HG02623 (cell line): ENCODE data around the gene IL22RA1.

ENCODE experiments used
- ATAC-seq: cut with Tn5 transposase; IDR thresholded peaks from one replicate; pipeline ENCODE4 v1.9.1; 2021; ENCODE audit warnings: moderate library complexity; ENCODE audit not compliant: unreplicated experiment

IL22RA1 gene

DNA sequence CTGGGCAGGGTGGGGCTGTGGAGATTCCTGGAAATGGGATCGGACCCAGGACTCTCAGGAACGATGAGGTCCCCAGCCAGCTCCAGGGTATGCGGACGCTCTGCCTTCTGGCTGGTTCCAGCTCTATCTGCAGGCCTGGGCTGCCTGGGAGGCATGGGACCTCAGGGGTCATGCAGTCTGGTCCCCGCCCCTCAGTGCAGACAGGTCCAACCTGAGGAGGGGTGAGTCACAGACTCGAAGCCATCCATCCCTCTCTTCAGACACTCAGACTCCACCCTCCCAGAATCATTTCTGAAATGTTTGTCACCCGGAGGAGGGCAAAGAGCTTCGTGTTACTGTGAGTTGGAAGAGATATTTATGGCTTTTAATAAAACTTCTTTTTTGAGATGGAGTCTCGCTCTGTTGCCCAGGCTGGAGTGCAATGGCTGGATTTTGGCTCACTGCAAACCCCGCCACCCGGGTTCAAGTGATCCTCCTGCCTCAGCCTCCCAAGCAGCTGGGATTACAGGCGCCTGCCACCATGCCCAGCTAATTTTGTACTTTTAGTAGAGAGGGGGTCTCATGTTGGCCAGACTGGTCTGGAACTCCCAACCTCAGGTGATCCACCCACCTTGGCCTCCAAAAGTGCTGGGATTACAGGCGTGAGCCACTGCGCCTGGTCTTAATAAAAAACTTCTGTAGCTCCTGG lies 25.1 kb downstream of the IL22RA1 start:
- no peak for ATAC-seq

DNA sequence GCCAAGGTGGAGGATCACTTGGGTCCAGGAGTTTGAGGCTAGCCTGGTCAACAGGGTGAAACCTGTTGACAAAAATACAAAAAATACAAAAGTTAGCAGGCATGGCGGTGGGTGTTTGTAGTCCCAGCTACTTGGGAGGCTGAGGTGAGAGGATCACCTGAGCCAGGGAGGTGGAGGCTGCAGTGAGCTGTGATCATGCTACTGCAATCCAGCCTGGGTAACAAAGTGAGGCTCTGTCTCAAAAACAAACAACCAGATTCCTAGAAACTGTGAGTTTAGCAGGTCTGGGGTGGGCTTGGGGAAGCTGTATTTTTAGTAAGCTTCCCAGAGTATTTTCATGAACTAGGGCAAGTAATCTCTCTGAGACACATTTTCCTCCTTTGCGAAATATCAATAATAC lies 25.8 kb downstream of the IL22RA1 start:
- ATAC-seq, result no peak

DNA sequence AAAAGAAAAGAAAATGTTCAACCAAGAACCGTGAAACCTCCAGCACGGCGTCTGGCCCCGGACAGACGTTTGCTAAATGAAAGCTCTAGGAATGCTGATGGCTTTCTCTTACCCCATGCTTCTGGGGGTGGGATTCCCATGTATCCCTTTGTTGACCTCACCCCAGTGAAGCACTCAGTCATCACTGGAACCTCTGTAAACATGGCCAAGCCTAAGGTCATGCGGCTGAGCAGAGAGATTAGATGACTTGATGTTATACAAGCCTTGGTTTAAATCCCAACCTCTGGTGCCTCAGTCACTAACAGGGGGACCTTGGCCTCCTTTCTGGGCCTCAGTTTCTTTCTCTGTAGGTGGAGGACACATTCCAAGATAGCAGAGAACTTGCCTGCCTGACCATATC lies 28.2 kb downstream of the IL22RA1 start:
- ATAC-seq, result no peak

DNA sequence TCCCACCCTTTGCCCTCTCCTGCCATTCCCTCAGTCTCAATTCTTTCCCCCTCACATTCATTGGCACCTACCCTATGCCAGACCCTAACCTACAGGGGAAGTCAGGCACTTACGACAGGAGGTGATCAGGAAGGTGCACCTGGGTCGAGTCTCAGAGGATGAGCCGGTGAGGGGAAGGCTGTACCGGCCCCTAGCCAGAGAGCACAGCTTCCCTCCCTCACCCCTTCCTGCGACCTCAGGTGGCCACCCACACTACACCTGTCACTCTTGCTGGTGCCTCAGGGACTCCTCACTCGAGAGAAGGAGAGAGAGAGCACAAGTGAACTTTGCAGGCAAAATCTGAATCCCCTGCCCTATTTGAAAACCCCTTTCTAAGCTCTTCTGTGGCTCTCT lies 29.3 kb downstream of the IL22RA1 start:
- no peak for ATAC-seq

DNA sequence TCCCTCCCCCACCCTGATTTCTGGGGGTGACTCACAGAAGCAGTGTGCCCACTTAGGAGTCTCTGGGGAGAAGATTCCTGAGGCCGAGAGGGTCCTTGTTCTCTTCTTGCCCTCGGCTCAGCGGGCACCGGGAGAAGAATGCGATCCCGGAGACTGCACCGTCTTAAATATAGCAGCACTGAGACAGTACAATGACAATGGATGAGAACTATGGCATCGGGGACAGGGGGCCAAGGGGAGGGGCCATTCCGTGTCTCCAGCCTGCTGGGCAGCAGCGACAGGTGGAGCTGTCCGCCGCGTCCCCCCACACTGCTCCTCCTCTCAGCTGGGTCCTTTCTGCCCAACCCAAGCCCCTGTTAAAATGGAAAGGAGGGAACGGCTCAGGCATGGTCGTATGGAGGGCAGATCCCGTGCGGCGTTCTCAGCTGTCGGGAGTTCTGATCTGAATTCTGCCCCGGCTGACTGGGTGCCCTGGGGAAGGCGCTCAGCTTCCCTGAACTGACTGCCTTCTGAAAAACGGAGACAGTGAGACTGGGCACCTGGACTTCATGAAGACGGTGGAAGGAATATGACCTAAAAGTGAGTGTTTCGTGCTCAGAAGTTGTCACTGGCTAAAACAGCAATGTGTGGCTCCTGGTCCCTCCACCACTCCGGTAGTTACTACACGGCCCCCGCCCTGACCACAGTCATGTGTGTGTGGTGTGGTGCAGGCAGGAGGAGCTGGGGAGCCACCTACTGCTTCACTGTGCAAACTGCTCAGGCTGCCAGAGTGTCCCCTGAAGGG lies 30.8 kb downstream of the IL22RA1 start, which contains the start of gene MYOM3:
Gene MYOM3 (minus strand): TSS at position 140 of the 784 bp plus-strand sequence. CDS start 3,499 bp downstream, outside the sequence.
- no peak for ATAC-seq

DNA sequence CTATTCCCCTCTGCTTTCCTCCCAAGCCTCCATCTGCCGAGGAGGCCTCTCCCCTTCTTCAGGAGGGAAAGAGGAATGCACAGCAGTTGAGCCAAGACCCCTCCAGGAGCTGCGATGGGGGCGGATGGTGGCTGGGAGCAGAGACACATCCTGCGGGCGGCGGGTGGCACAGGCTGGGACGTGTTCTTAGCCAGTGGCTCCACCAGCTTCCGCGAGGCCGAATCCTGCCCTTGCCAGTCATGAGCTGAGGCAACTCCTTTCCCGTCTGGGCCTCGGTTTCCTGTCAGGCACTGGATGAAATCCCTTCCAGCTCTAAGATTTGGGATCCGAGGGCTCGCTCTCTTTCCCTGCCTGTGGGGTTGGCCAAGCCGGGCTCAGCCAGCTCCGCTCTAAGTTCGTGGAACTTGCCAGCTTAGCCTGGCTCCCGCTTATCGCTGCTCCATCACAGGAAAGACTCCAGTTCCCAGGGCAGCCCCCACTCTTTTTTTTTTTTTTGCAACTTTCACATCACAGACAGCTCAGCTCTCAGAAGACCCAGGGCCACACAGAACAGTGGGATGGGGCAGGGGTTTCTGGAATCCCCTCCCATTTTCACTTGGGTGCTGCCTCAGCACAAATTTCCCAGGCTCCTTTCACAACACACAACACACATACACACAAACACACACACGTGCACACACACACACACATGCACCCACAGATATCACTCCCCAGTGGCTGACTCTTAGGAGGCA lies 31.5 kb downstream of the IL22RA1 start:
- no peak for ATAC-seq

DNA sequence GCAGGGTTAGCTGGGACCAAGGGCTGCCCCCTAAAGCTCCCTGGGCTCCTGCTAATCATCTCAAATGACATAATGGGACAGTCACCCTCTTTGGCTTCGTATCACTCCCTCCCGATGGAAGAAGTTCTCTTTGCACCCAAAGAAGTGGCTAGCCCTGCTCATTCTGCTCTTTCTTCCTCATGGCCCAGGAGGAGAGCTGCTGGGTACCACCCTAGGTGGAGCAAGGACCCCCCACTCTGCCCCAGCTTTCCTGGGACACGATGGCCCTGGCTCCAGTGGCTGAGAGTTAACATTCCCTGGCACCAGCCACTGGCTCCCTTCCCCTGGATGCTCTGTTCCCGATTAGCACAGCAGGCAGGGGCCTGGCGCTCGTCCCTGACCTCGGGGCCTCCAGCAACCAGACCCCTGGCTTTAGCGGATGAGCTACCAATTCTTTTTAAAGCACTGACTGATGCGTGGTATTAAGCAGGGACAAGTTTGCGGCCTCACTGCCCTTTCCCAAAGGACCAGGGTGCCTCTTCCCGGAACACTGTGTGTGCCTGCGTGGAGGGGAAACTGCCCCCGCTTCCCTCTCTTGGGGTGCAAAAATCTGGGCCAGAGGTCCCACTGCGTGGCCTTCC lies 32.2 kb downstream of the IL22RA1 start:
- no peak for ATAC-seq

DNA sequence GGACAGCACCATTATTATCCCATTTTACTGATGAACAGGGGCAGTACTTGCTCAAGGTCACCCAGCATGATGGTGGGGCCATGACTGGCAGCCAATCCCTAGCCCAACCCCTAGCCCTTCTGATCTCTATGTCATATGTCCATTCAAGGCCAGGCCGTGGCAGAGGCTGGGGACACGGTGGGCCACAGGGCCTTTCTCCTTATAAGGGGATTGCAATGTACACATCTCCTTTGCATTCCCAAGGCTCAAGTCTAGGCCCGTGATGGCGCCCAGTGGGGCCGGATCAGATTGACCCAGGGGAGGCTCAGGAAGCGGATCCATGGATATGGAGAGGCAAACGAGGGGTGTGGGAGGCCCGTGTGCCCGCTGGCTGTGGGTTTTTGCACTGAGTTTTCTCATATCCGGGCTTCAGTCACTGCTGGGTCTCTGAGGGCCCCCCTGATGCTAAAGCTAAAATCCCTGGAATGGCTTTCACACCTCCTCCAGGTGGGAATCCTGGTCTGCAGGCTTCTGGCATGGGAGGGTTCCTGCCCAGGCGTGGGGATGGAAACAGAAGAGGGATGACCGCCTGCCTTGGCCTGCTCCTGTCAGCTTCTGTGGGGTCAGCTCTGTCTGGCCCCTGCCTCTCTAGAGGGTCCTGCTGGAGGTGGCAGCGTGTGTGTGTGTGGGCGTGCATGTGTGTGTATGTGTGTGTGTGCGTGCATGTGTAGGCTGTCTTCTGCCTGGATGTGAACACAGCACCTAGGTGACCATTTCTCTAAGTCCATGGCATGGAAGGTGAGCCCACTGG lies 33.1 kb downstream of the IL22RA1 start:
- no peak for ATAC-seq

DNA sequence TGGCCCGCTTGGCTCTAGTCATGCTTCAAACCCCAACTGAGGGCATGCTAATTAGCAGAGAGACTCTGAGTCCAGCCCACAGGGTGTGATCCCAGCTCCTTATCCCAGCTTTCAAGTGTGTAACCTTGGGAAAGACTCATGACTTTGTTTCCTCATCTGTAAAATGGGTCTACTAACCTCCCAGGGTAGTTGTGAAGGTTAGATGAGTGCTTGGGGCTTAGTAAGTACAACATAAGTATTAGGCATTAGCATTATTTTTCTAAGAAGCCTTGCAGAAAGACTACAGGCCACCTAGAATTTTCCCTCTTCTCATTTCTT lies 33.8 kb downstream of the IL22RA1 start:
- no peak for ATAC-seq

DNA sequence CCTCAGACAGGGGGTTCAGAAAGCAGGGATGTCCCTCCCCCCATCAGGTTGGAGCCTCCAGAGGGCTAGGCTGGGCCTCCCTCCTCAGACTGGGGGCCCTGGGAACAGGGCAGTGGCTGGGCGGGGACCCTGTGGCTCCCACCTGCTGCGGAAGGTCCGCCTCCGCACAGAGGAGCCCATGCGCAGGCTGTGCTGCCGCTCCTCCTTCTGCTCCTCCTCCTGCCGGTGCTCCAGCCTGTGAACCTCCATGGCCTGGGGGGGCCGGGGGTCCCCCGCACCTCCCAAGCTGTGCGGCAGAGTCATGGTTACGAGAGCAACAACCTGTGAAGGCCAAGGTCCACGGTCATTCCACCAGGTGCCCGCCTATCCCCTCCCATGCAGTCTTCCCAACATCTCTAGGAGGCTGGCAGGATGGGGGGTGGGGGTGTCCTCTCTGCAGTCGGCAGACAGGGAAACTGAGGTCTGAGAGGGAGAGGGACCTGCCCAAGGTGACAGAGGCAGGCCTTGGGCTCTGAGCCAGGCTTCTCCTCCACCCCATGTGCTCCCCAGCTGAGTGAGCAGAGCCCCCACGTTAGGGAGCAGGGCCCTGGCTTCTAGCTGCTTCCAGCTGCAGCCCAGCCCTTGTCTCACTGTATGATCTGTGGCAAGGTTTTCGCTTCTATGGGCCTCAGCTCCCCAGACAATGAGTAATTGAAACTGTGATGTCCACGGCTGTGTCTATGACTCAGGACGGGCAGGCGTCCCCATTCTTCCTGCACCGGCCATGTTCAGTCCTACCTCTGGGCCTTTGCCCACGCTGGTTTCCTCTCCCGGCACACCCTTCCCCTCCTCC lies 34.4 kb downstream of the IL22RA1 start:
- ATAC-seq, result no peak

DNA sequence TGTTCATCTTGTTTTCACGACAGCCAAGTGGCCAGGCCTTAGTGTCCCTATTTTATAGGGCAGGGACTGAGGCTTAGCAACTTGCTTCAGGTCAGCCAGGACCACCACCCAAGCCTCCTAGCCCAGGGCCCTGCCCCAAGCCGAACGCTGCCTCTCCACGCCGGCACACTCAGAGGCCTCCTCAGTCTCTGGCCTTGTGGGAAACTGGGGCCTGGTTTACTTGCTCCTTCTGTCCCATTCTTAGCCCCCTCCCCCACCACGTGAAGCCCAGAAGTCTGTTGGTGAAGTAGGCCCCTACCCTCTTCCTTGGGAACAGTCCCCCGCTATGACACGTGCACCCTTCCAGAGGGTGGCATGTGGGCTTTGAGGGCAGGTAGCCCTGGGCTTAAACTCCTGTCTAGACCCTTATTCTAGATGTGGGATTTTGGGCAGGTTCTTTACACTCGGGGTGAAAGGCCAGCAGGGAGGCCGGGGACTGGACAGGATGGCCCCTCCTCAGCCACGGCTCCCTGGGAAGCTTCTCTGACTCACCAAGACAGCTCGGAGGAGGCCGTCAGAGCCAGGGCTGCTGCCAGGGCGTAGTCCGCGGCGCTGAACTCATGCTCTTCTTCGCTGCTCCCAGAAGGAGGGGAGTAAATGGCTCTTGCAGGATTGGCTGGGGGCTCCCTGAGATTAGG lies 35.3 kb downstream of the IL22RA1 start:
- ATAC-seq, result no peak

DNA sequence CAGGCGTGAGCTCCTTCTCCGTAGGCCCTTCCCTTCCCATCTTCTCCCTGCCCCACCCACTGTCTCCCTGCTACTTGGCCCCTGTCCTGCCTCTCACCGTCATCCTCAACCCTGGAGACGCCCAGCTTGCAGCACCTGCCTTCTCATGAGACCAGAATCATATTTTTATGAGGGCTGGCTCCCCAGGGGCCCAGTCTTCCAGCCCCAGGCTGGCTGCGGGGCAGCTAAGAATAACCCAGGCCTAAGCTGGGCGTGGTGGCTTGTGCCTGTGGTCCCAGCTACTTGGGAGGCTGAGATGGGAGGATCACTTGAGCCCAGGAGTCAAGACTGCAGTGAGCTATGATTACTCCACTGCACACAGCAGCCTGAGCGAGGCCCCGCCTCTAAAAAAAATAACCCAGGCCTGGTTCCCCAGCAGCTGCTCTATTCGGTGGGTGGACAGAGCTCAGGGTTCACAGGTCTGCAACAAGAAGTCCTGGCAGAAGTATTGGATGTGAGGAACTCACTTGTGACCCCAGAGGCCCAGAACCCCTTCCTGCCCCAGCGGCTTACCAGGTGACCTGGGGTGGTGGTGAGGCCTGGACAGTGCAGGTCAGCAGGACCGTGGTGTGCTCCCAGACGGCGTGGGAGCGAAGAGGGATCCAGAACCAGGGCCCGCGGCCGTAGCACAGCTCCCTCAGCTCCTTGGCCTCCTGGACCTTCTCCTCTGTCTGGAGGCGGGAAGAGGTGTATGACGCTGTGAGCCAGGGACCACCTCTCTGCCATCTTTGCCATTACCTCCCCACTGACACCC lies 37.4 kb downstream of the IL22RA1 start:
- ATAC-seq, result no peak

DNA sequence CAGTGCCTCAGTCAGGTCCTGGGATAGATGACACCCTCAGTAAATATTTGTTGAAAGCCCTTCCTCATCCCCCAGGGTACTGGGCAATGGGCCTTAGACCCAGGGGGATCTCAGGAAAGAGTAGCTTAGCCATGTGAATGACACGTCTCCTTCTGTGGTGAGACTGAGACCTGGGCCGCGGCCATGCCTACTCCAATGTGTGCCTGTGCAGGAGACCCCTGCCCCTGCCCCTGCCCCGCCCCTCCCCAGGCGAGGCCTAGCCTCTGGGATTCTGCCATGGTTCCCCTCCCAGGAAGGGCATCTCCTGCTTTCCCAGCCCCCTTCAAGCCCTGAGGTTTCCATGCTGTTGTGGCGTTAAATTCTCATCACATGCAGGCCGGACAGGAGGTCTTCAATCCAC lies 38.1 kb downstream of the IL22RA1 start:
- ATAC-seq, result no peak

DNA sequence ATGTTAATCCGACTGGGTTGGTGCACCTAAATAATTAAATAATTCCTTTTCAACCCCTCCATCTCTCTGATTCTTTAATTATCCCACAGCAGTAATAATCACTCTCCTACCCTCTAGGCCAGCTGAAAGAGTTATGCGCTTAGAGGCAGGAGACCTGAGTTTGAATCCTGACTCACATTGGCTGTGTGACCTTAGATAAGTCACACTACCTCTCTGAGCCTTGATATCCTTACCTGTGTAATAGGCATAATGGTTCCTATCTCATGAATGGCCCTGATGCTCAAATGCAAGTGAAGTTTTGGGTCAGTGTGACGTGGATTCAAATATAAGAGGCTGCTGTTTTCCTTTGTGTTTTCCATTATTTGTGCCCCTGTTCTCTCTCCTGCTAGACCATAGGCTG lies 39.1 kb downstream of the IL22RA1 start:
- no peak for ATAC-seq

DNA sequence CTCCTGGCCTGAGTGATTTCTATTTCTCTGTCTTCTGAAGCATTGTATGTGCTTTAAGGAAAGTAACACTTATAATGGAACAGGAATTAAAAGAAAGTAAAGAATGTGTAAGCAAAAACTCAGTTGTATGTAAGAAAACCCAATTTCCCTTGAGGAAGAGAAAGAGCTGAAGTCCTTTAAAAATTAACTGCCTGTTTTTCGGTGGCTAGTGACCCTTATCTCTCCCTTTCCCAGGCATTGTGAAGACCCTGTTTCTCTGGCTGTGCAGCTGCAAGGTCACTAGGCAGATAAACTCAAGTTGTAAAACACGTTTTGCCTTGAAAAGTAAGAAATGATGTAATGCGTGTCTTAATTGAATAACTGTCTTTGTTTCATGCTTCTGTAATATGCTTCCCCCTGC lies 39.5 kb downstream of the IL22RA1 start:
- ATAC-seq, result no peak

DNA sequence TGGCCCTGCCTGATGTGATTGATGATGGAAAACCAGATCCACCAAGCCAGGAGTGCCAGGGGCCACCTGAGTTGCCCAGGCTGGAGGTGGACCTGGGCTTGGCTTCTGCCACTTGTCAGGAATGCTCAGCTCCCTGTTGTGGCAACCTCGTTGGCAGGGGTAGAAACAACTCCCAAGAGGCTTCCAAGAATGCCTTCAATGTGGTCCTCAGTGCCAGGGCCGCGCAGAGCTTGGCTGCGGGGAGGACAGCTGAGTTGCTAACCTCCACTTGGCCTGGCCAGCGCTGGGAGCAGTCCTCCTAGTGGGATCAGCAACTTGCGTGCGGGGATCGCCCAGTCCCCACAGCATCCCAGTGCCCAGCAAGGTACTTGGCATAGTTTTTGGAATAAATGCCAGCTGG lies 40.0 kb downstream of the IL22RA1 start:
- no peak for ATAC-seq

DNA sequence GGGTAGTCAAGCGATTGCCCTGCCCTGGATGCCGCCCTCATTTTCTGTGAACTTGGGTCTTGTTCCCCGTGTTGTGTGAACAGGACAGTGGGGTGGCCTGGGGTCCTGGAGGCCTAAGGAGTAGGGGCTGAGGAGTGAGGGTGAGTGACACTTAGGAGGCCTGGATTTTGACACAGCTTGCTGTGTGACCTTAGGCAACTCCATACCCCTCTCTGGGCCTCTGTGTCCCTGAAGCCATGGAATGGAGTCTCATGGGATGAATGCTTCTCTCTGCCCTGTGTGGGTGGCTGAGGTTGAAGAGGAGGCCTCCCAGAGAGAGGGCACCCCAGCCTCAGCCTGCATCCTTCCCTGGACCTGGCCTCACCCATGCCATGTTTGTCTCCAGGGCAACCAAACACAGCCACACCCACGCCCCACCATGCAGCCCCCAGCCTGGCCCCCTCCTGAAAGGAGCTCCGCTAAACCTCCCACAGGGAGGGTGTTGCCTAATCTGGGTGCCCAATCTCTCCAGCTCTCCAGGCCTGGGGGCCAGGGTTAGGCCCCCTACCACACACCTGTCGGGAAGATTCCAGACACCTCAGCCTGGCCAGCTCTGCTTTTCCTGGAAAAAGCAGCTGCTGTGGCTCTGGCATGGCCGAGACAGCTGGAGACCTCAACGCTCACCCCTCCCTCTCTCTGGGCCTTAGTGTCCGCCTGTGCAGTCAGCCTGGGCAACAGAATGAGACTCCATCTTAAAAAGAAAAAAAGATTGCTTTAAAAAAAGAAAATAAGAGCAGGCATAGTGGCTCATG lies 40.9 kb downstream of the IL22RA1 start:
- ATAC-seq, result no peak
